A549 treated with DMSO at 1 μM for 4 hours (cell line): Measurements from ENCODE around the gene MAX. TPM values are rescaled to one million over a fixed set of nuclear protein-coding genes. Genes with fewer than 3 reads are reported as not detected.

Source experiments
- total RNA-seq: library from RNA; stranded (reverse); fragments of 200-300 nt; extraction: Qiagen RNA extraction; gene quantifications from 5 replicates; pipeline ENCODE4 v1.2.3, GENCODE V29; 2022; ENCODE audit warnings: low read depth

Gene MAX, protein sequence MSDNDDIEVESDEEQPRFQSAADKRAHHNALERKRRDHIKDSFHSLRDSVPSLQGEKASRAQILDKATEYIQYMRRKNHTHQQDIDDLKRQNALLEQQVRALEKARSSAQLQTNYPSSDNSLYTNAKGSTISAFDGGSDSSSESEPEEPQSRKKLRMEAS
- total RNA-seq = 60.1 to 82.6 TPM (median 63.1 TPM) in 5 replicates

DNA sequence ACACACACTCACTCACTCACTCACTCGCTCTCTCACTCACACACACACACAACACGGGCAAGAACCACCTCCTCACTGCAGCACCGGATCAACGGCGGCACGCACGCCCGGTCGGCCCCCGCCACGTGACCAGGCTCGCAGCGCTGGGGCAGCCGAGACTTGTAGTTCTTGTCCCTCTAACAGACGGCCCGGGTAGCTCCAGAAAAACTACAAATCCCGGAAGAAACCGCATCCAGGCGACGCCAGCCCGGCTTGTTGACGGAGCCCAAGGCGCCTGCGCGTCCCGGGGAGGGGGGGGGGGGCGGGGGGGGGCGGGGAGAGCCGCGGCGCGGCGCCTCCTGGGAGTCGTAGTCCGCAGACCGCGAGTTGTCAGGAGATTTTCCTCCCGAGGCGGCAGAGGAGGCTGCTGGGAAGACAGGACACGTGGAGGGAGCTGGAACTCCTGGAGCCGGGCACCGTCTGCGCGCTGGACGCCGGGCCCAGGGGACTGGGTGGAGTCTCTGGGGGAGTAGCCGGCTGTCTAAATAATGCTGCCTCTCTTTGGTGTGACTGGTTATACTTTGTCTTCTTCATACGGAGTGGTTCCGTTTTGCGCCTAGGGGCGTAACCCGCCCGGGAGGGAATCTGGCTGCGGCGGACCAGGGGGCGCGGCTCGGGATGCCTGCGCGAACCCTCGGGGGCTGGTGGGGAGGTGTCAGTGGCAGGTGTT, at the start of gene MAX:
Gene MAX (minus strand): TSS at position 77 of the 709 bp plus-strand sequence. CDS start 178 bp downstream, outside the sequence.

Other genes starting within 250 kb of the MAX start
- gene SPTB, start 222.6 kb downstream of the MAX start, total RNA-seq = 0.80 to 1.1 TPM (median 1.00 TPM) in 5 replicates
- gene CHURC1, start 188.1 kb downstream of the MAX start, total RNA-seq = 75.3 to 114 TPM (median 79.0 TPM) in 5 replicates
- gene GPX2, start 159.8 kb downstream of the MAX start, total RNA-seq = 182 to 299 TPM (median 204 TPM) in 5 replicates
- gene RAB15, start 130.2 kb downstream of the MAX start, total RNA-seq = 17.1 to 20.0 TPM (median 18.4 TPM) in 5 replicates
- 21.8 to 27.0 TPM (median 24.0 TPM) in 5 replicates for gene FNTB, start 115.6 kb downstream of the MAX start, total RNA-seq